OCI-LY7 (cell line): ENCODE results near the gene ASMT. TPM values are rescaled to one million over a fixed set of nuclear protein-coding genes. Genes with fewer than 3 reads are reported as not detected.

Source experiments
- BruUV-seq: library from RNA; stranded (reverse); fragments of 400-500 nt; replicated peaks from 2 replicates; lab custom pipeline; 2021; lab: Mats Ljungman, UMichigan
- CTCF ChIA-PET: fragments of 300-600 bp; sonication (Branson Sonifier 250); formaldehyde crosslinking; loops from one replicate; lab custom pipeline; 2022; ENCODE audit warnings: antibody characterized with exemption; ENCODE audit not compliant: unreplicated experiment; lab: Charles Lee
- POLR2A ChIA-PET: fragments of 300-600 bp; sonication (Branson Sonifier 250); formaldehyde crosslinking; loops from one replicate; lab custom pipeline; 2022; ENCODE audit warnings: antibody characterized with exemption; lab: Charles Lee
- DNase-seq: peaks from one replicate; pipeline ENCODE4 v3.0.0-alpha.2; 2015; ENCODE audit warnings: low spot score
- H2AFZ ChIP-seq: fragments of 200-600 bp; sonication (generic), shearing (Covaris generic); 2 replicates; pipeline ENCODE4 v1.6.1; 2014; ENCODE audit warnings: mild to moderate bottlenecking, antibody characterized with exemption, low read length, moderate library complexity
- H3K27ac ChIP-seq: fragments of 200-600 bp; sonication (generic); 2 replicates; pipeline ENCODE4 v1.5.1; 2014; ENCODE audit warnings: mixed run types, low read depth, mild to moderate bottlenecking, moderate library complexity, low read length, inconsistent platforms; ENCODE audit not compliant: poor library complexity, severe bottlenecking
- H3K36me3 ChIP-seq: fragments of 200-600 bp; sonication (generic); 2 replicates; pipeline ENCODE4 v1.6.1; 2014; ENCODE audit warnings: mild to moderate bottlenecking, antibody characterized with exemption, low read length, moderate library complexity, mixed read lengths; ENCODE audit not compliant: insufficient read depth
- H3K4me1 ChIP-seq: fragments of 200-600 bp; sonication (generic); 2 replicates; pipeline ENCODE4 v1.5.1; 2014; ENCODE audit warnings: mild to moderate bottlenecking, low read length; ENCODE audit not compliant: insufficient read depth, poor library complexity, severe bottlenecking
- H3K4me2 ChIP-seq: fragments of 200-600 bp; sonication (generic); 2 replicates; pipeline ENCODE4 v1.6.1; 2014; ENCODE audit warnings: mild to moderate bottlenecking, low read length
- H3K4me3 ChIP-seq: fragments of 200-600 bp; sonication (generic); 2 replicates; pipeline ENCODE4 v1.5.1; 2014; ENCODE audit warnings: mild to moderate bottlenecking, low read depth, low read length; ENCODE audit not compliant: poor library complexity, severe bottlenecking
- H3K79me2 ChIP-seq: fragments of 200-600 bp; sonication (generic); 2 replicates; pipeline ENCODE4 v1.6.1; 2016; ENCODE audit warnings: low read depth, mild to moderate bottlenecking, low read length, moderate library complexity, mixed read lengths; ENCODE audit not compliant: insufficient read depth
- H3K9me2 ChIP-seq: fragments of 200-600 bp; sonication (generic); 2 replicates; pipeline ENCODE4 v1.6.1; 2016; ENCODE audit warnings: mild to moderate bottlenecking, low read length, mixed read lengths; ENCODE audit not compliant: insufficient read depth
- H3K9me3 ChIP-seq: fragments of 200-600 bp; sonication (generic); 2 replicates; pipeline ENCODE4 v1.6.1; 2014; ENCODE audit warnings: mild to moderate bottlenecking, mixed run types, low read length, mixed read lengths
- H4K20me1 ChIP-seq: fragments of 200-600 bp; sonication (generic); 2 replicates; pipeline ENCODE4 v1.6.1; 2014; ENCODE audit warnings: mild to moderate bottlenecking, antibody characterized with exemption, low read length, moderate library complexity, mixed read lengths; ENCODE audit not compliant: insufficient read depth
- CTCF ChIP-seq: fragments of 200-600 bp; sonication (generic); conservative IDR thresholded peaks from 2 replicates; pipeline ENCODE4 v1.5.1; 2014; ENCODE audit warnings: mild to moderate bottlenecking, antibody characterized with exemption, low read length, moderate library complexity, mixed read lengths
- EZH2phosphoT487 ChIP-seq: fragments of 200-600 bp; sonication (generic); IDR thresholded peaks from 2 replicates; pipeline ENCODE4 v1.6.1; 2018; ENCODE audit warnings: low read depth, borderline replicate concordance, mild to moderate bottlenecking, mixed run types, antibody characterized with exemption, low read length, moderate library complexity, mixed read lengths
- intact Hi-C: fragments of 100-400 bp; cut with micrococcal nuclease; formaldehyde crosslinking; loops from one replicate; pipeline ENCODE4 v1.10.0; 2022; ENCODE audit not compliant: unreplicated experiment
- total RNA-seq, 2 experiments: library from RNA; depleted of rRNA in 1 of 2; stranded (reverse); fragments of >200 nt in 1 of 2; shearing (Covaris generic) in 1 of 2; gene quantifications; 2 replicates each; pipeline ENCODE4 v1.2.3, GENCODE V29; 2014 to 2022

Gene ASMT
- total RNA-seq, 2 experiments from 2014 or later: 0.16 TPM; not detected in 1

GRCh38 chrX:1577845-1578244 is 37.0 kb upstream of the ASMT start:
- Histone ChIP-seq H3K9me3 (no peaks in the 10 kb centered on the region), H3K36me3 (no peaks in the 10 kb centered on the region), H3K4me3 (no peak overlapping the region), H3K79me2 (no peaks in the 10 kb centered on the region), H3K4me1 (peaks cover 11% of the 10 kb centered on the region), H2AFZ (no peak overlapping the region), H3K9me2 (no peaks in the 10 kb centered on the region), H4K20me1 (no peaks in the 10 kb centered on the region), H3K4me2 (no peak overlapping the region), H3K27ac (no peak overlapping the region)
- POLR2A ChIA-PET: no interaction called here
- BruUV-seq: no TSS peak
- intact Hi-C loops: no loop called here
- DNase-seq: no peak
- no peak for TF ChIP-seq CTCF
- no peak for TF ChIP-seq EZH2phosphoT487
- CTCF ChIA-PET: no interaction called here

- no peak overlapping the region for H3K4me2 ChIP-seq
- no peak for TF ChIP-seq CTCF
- no peak for TF ChIP-seq EZH2phosphoT487
- H3K9me3 ChIP-seq: no peaks in the 10 kb centered on the region
- intact Hi-C loops: no loop called here
- H3K79me2 ChIP-seq: no peaks in the 10 kb centered on the region
- H4K20me1 ChIP-seq: no peaks in the 10 kb centered on the region
- H3K4me1 ChIP-seq: peaks cover 16% of the 10 kb centered on the region
- no peaks in the 10 kb centered on the region for H3K9me2 ChIP-seq
- ChIA-PET POLR2A (no interaction called here), CTCF (no interaction called here)
- no peak for DNase-seq
- no peak overlapping the region for H3K27ac ChIP-seq
- no peak overlapping the region for H3K4me3 ChIP-seq
- no TSS peak for BruUV-seq
- H2AFZ ChIP-seq: no peak overlapping the region
- H3K36me3 ChIP-seq: no peaks in the 10 kb centered on the region
Observed at GRCh38 chrX:1578511-1579173, 36.2 kb upstream of the ASMT start.

- H3K79me2 ChIP-seq: no peaks in the 10 kb centered on the region
- H3K4me1 ChIP-seq: peaks cover 17% of the 10 kb centered on the region
- no peaks in the 10 kb centered on the region for H3K9me2 ChIP-seq
- CTCF ChIA-PET: no interaction called here
- H2AFZ ChIP-seq: peak overlapping the region; percentile 19; the same call in 1 of the 2 replicates
- no peaks in the 10 kb centered on the region for H3K9me3 ChIP-seq
- peak; percentile 85 for DNase-seq
- no peaks in the 10 kb centered on the region for H4K20me1 ChIP-seq
- H3K4me2 ChIP-seq: no peak overlapping the region; the same call in 1 of the 2 replicates
- H3K27ac ChIP-seq: no peak overlapping the region
- no peaks in the 10 kb centered on the region for H3K36me3 ChIP-seq
- POLR2A ChIA-PET: no interaction called here
- H3K4me3 ChIP-seq: no peak overlapping the region
- TF ChIP-seq EZH2phosphoT487 (no peak), CTCF (peak; percentile 90)
- no TSS peak for BruUV-seq
- intact Hi-C loops: loop anchor here (1.0 to 2.0 kb wide), 3 partner anchors 44 to 127 kb away; partner anchors contain the start of gene P2RY8
Observed at GRCh38 chrX:1581132-1581531, 33.7 kb upstream of the ASMT start.
